ENCODE measurements around the gene TSSC4.

The TSSC4 gene

GRCh38 chr11:2395211-2395730 is 5.3 kb upstream of the TSSC4 start:
- TF ChIP-seq EZH2 (IDR thresholded peaks at IDR 0.05; ENCODE audit: borderline replicate concordance, low read length) (no peak), CTCF (IDR thresholded peaks at IDR 0.05; ENCODE audit: low read length) (no peak)
- H3K9me3 ChIP-seq (ENCODE audit: low read length): no peaks in the 10 kb centered on the region
- no peak overlapping the region for H3K4me2 ChIP-seq (ENCODE audit: low read length)
- no peaks in the 10 kb centered on the region for H3K79me2 ChIP-seq (ENCODE audit: insufficient read depth, low read length)
- no peaks in the 10 kb centered on the region for H3K27me3 ChIP-seq (ENCODE audit: insufficient read depth, low read length)
- no peak overlapping the region for H3K4me3 ChIP-seq (ENCODE audit: low read depth, low read length, poor library complexity, severe bottlenecking)
- peak overlapping the region; percentile 100 for H3K27ac ChIP-seq (ENCODE audit: low read depth, low read length, poor library complexity, severe bottlenecking)
- H3K36me3 ChIP-seq (ENCODE audit: insufficient read depth, low read length): peaks cover 62% of the 10 kb centered on the region
- H4K20me1 ChIP-seq (ENCODE audit: insufficient read depth, low read length): no peaks in the 10 kb centered on the region
- H2AFZ ChIP-seq (ENCODE audit: low read length): no peak overlapping the region
- no peaks in the 10 kb centered on the region for H3F3A ChIP-seq (ENCODE audit: insufficient read depth, low read length)
- no peak overlapping the region for H3K9ac ChIP-seq (ENCODE audit: low read length)
- H3K4me1 ChIP-seq (ENCODE audit: insufficient read depth, low read length, severe bottlenecking): peaks cover 57% of the 10 kb centered on the region
- H3K9me2 ChIP-seq (ENCODE audit: low read depth, low read length): no peaks in the 10 kb centered on the region

GRCh38 chr11:2395856-2396255 is 4.7 kb upstream of the TSSC4 start:
- Histone ChIP-seq H3K27ac (ENCODE audit: low read depth, low read length, poor library complexity, severe bottlenecking) (peak overlapping the region; percentile 100), H3K27me3 (ENCODE audit: insufficient read depth, low read length) (no peaks in the 10 kb centered on the region), H3K36me3 (ENCODE audit: insufficient read depth, low read length) (peaks cover 62% of the 10 kb centered on the region), H3K79me2 (ENCODE audit: insufficient read depth, low read length) (no peaks in the 10 kb centered on the region), H3K9me3 (ENCODE audit: low read length) (no peaks in the 10 kb centered on the region), H2AFZ (ENCODE audit: low read length) (no peak overlapping the region), H3K4me3 (ENCODE audit: low read depth, low read length, poor library complexity, severe bottlenecking) (no peak overlapping the region), H3K4me1 (ENCODE audit: insufficient read depth, low read length, severe bottlenecking) (peaks cover 52% of the 10 kb centered on the region), H3F3A (ENCODE audit: insufficient read depth, low read length) (no peaks in the 10 kb centered on the region), H4K20me1 (ENCODE audit: insufficient read depth, low read length) (no peaks in the 10 kb centered on the region), H3K9me2 (ENCODE audit: low read depth, low read length) (no peaks in the 10 kb centered on the region), H3K9ac (ENCODE audit: low read length) (no peak overlapping the region), H3K4me2 (ENCODE audit: low read length) (no peak overlapping the region)
- TF ChIP-seq EZH2 (IDR thresholded peaks at IDR 0.05; ENCODE audit: borderline replicate concordance, low read length) (no peak), CTCF (IDR thresholded peaks at IDR 0.05; ENCODE audit: low read length) (no peak)

GRCh38 chr11:2396471-2396870 is 4.1 kb upstream of the TSSC4 start:
- TF ChIP-seq CTCF (IDR thresholded peaks at IDR 0.05; ENCODE audit: low read length) (no peak), EZH2 (IDR thresholded peaks at IDR 0.05; ENCODE audit: borderline replicate concordance, low read length) (no peak)
- Histone ChIP-seq H3K9ac (ENCODE audit: low read length) (no peak overlapping the region), H3K9me3 (ENCODE audit: low read length) (no peaks in the 10 kb centered on the region), H3F3A (ENCODE audit: insufficient read depth, low read length) (no peaks in the 10 kb centered on the region), H3K36me3 (ENCODE audit: insufficient read depth, low read length) (peaks cover 59% of the 10 kb centered on the region), H2AFZ (ENCODE audit: low read length) (no peak overlapping the region), H3K79me2 (ENCODE audit: insufficient read depth, low read length) (no peaks in the 10 kb centered on the region), H3K4me3 (ENCODE audit: low read depth, low read length, poor library complexity, severe bottlenecking) (no peak overlapping the region), H3K27ac (ENCODE audit: low read depth, low read length, poor library complexity, severe bottlenecking) (no peak overlapping the region), H4K20me1 (ENCODE audit: insufficient read depth, low read length) (no peaks in the 10 kb centered on the region), H3K4me1 (ENCODE audit: insufficient read depth, low read length, severe bottlenecking) (peaks cover 49% of the 10 kb centered on the region), H3K27me3 (ENCODE audit: insufficient read depth, low read length) (no peaks in the 10 kb centered on the region), H3K4me2 (ENCODE audit: low read length) (no peak overlapping the region), H3K9me2 (ENCODE audit: low read depth, low read length) (no peaks in the 10 kb centered on the region)
